Thymus (tissue), 11 donors: ENCODE data around the gene SSBP3. TPM values are rescaled to one million over a fixed set of nuclear protein-coding genes. Genes with fewer than 3 reads are reported as not detected.

Experiments used
- DNase-seq, 9 donors: peaks; one replicate each; pipeline ENCODE4 v3.0.0-alpha.2; 2013; ENCODE audit warnings: low spot score in 9 of 9, low read depth in 6 of 9, missing footprints in 1 of 9
- H3K27ac ChIP-seq, 2 donors: one replicate each; pipeline ENCODE4 v1.5.1; 2013; ENCODE audit warnings: control low read depth in 1 of 2, low read depth in 1 of 2, low read length in 1 of 2, mild to moderate bottlenecking in 1 of 2, moderate library complexity in 1 of 2
- H3K27me3 ChIP-seq, 2 donors: one replicate each; pipeline ENCODE4 v1.5.1; 2013; ENCODE audit warnings: low read length in 1 of 2; ENCODE audit not compliant: control insufficient read depth in 2 of 2, insufficient read depth in 1 of 2
- H3K36me3 ChIP-seq, 2 donors: one replicate each; pipeline ENCODE4 v1.5.1; 2013; ENCODE audit warnings: low read length in 1 of 2, mild to moderate bottlenecking in 1 of 2, moderate library complexity in 1 of 2; ENCODE audit not compliant: control insufficient read depth in 2 of 2, insufficient read depth in 2 of 2
- H3K4me1 ChIP-seq, 2 donors: one replicate each; pipeline ENCODE4 v1.5.1; 2013; ENCODE audit warnings: low read length in 2 of 2; ENCODE audit not compliant: control insufficient read depth in 2 of 2, insufficient read depth in 2 of 2
- H3K4me3 ChIP-seq, 2 donors: one replicate each; pipeline ENCODE4 v1.5.1; 2013; ENCODE audit warnings: low read length in 2 of 2, control low read depth in 1 of 2, mild to moderate bottlenecking in 1 of 2
- H3K9me3 ChIP-seq, 2 donors: one replicate each; pipeline ENCODE4 v1.5.1; 2013; ENCODE audit warnings: low read length in 1 of 2, mild to moderate bottlenecking in 1 of 2; ENCODE audit not compliant: control insufficient read depth in 2 of 2, insufficient read depth in 1 of 2
- WGBS: extraction: QIAGEN DNeasy Blood & Tissue Kit; methylation state at CpG from one replicate; pipeline ENCODE4 v1.1.7; 2013; 5-methylcytosine and 5-hydroxymethylcytosine counted together
- polyA plus RNA-seq: library from polyadenylated mRNA; stranded (reverse); fragments of 200-250 nt; gene quantifications from one replicate; pipeline ENCODE4 v1.2.3, GENCODE V29; 2013
- total RNA-seq: library from RNA; stranded (reverse); fragments of 120-200 nt; gene quantifications from one replicate; pipeline ENCODE4 v1.2.4, GENCODE V29; 2013
- donor health status: healthy.

SSBP3 gene
- total and polyA plus RNA-seq, 2 donors: 36.8 to 55.7 TPM

- peaks cover 6 to 14% of the 10 kb centered on the region in 2 donors for H3K36me3 ChIP-seq
- peaks cover 0 to 4% of the 10 kb centered on the region in 2 donors for H3K9me3 ChIP-seq
- no peaks in the 10 kb centered on the region for H3K27me3 ChIP-seq
- DNase-seq: peak; percentile 87 to 99 (median 93)
- H3K4me3 ChIP-seq: peak within 1 kb of the TSS; percentile 86 to 92
- H3K27ac ChIP-seq: peak within 1 kb of the TSS in 1 of 2 donors; percentile 54
- under 1% methylated on average over 51 of the region's 51 CpGs for WGBS
- peaks cover 4 to 15% of the 10 kb centered on the region in 2 donors for H3K4me1 ChIP-seq
These were observed 206.3 kb downstream of the SSBP3 start, which contains the start of the genes CYB5RL and MRPL37 for GRCh38 chr1:54199765-54200518. TSS of gene CYB5RL (minus strand) at chr1:54200030. CDS start at chr1:54195616, 4,414 bp downstream. TSS of gene MRPL37 (plus strand) at chr1:54200167. CDS start at chr1:54200244, 77 bp downstream.

GRCh38 chr1:54199151-54199764 is 206.9 kb downstream of the SSBP3 start:
- H3K36me3 ChIP-seq: peaks cover 6 to 10% of the 10 kb centered on the region in 2 donors
- H3K27ac ChIP-seq: no peak overlapping the region
- H3K9me3 ChIP-seq: peaks cover 0 to 4% of the 10 kb centered on the region in 2 donors
- WGBS: 18% methylated on average over 17 of the region's 17 CpGs
- peak overlapping the region; percentile 86 to 92 for H3K4me3 ChIP-seq
- no peaks in the 10 kb centered on the region for H3K27me3 ChIP-seq
- H3K4me1 ChIP-seq: peaks cover 4 to 15% of the 10 kb centered on the region in 2 donors
- peak in 1 of 9 donors; percentile 9 for DNase-seq

- Histone ChIP-seq H3K27ac (no peak overlapping the region), H3K36me3 (peaks cover 0 to 5% of the 10 kb centered on the region in 2 donors), H3K27me3 (no peaks in the 10 kb centered on the region), H3K4me1 (no peaks in the 10 kb centered on the region), H3K9me3 (no peaks in the 10 kb centered on the region), H3K4me3 (no peak overlapping the region)
- 96% methylated on average over 5 of the region's 5 CpGs for WGBS
- DNase-seq: no peak
These were observed 212.7 kb downstream of the SSBP3 start for GRCh38 chr1:54193453-54193852.

GRCh38 chr1:54191525-54191924 is 214.7 kb downstream of the SSBP3 start:
- Histone ChIP-seq H3K9me3 (no peaks in the 10 kb centered on the region), H3K4me1 (no peaks in the 10 kb centered on the region), H3K27ac (no peak overlapping the region), H3K4me3 (no peak overlapping the region), H3K36me3 (peaks cover 0 to 5% of the 10 kb centered on the region in 2 donors), H3K27me3 (no peaks in the 10 kb centered on the region)
- DNase-seq: no peak
- WGBS: 96% methylated on average over 1 of the region's 1 CpG

- no peaks in the 10 kb centered on the region for H3K27me3 ChIP-seq
- no peaks in the 10 kb centered on the region for H3K9me3 ChIP-seq
- no peak overlapping the region for H3K4me3 ChIP-seq
- no peaks in the 10 kb centered on the region for H3K4me1 ChIP-seq
- DNase-seq: no peak
- 99% methylated on average over 9 of the region's 9 CpGs for WGBS
- H3K27ac ChIP-seq: no peak overlapping the region
- peaks cover 0 to 5% of the 10 kb centered on the region in 2 donors for H3K36me3 ChIP-seq
These were observed 215.7 kb downstream of the SSBP3 start for GRCh38 chr1:54190526-54190925.

GRCh38 chr1:54188291-54188690 is 217.9 kb downstream of the SSBP3 start:
- 94% methylated on average over 1 of the region's 1 CpG for WGBS
- no peak overlapping the region for H3K4me3 ChIP-seq
- no peak overlapping the region for H3K27ac ChIP-seq
- peaks cover 0 to 5% of the 10 kb centered on the region in 2 donors for H3K36me3 ChIP-seq
- H3K9me3 ChIP-seq: no peaks in the 10 kb centered on the region
- no peaks in the 10 kb centered on the region for H3K27me3 ChIP-seq
- H3K4me1 ChIP-seq: no peaks in the 10 kb centered on the region
- no peak for DNase-seq

- Histone ChIP-seq H3K27ac (no peak overlapping the region), H3K36me3 (peaks cover 2 to 5% of the 10 kb centered on the region in 2 donors), H3K4me1 (no peaks in the 10 kb centered on the region), H3K9me3 (no peaks in the 10 kb centered on the region), H3K4me3 (no peak overlapping the region), H3K27me3 (no peaks in the 10 kb centered on the region)
- 99% methylated on average over 3 of the region's 3 CpGs for WGBS
- DNase-seq: no peak
These were observed 220.1 kb downstream of the SSBP3 start for GRCh38 chr1:54186056-54186455.

- H3K4me3 ChIP-seq: no peak overlapping the region
- H3K27ac ChIP-seq: no peak overlapping the region
- H3K36me3 ChIP-seq: peaks cover 2 to 3% of the 10 kb centered on the region in 2 donors
- DNase-seq: no peak
- 97% methylated on average over 5 of the region's 5 CpGs for WGBS
- H3K9me3 ChIP-seq: no peaks in the 10 kb centered on the region
- no peaks in the 10 kb centered on the region for H3K4me1 ChIP-seq
- no peaks in the 10 kb centered on the region for H3K27me3 ChIP-seq
These were observed 225.4 kb downstream of the SSBP3 start for GRCh38 chr1:54180701-54181360.
